HEK293T (cell line): ENCODE results near the gene SLC30A4.

ENCODE experiments used
- ARNT ChIP-seq: fragments of 450-650 bp; IDR thresholded peaks from 2 replicates; pipeline ENCODE4 v1.6.1; 2017; ENCODE audit warnings: mild to moderate bottlenecking
- BHLHE40 ChIP-seq: fragments of 450-650 bp; IDR thresholded peaks from 2 replicates; pipeline ENCODE4 v1.6.1; 2016; ENCODE audit warnings: mild to moderate bottlenecking, moderate library complexity, borderline replicate concordance
- ELF4 ChIP-seq: fragments of 450-650 bp; IDR thresholded peaks from 2 replicates; pipeline ENCODE4 v1.6.1; 2017; ENCODE audit warnings: antibody characterized with exemption
- FOXA1 ChIP-seq: fragments of 450-650 bp; IDR thresholded peaks from 2 replicates; pipeline ENCODE4 v1.6.1; 2016; ENCODE audit warnings: mild to moderate bottlenecking
- FOXK2 ChIP-seq: fragments of 450-650 bp; IDR thresholded peaks from 2 replicates; pipeline ENCODE4 v1.6.1; 2016; ENCODE audit warnings: mild to moderate bottlenecking
- L3MBTL2 ChIP-seq: fragments of 450-650 bp; conservative IDR thresholded peaks from 2 replicates; pipeline ENCODE4 v1.6.1; 2016; ENCODE audit warnings: mild to moderate bottlenecking
- LEF1 ChIP-seq: fragments of 450-650 bp; IDR thresholded peaks from 2 replicates; pipeline ENCODE4 v1.6.1; 2017; ENCODE audit warnings: mild to moderate bottlenecking, borderline replicate concordance
- PKNOX1 ChIP-seq: fragments of 450-650 bp; IDR thresholded peaks from 2 replicates; pipeline ENCODE4 v1.6.1; 2016
- SP1 ChIP-seq: fragments of 450-650 bp; IDR thresholded peaks from 2 replicates; pipeline ENCODE4 v1.6.1; 2017
- ZNF384 ChIP-seq: fragments of 450-650 bp; IDR thresholded peaks from 2 replicates; pipeline ENCODE4 v1.6.1; 2016

DNA sequence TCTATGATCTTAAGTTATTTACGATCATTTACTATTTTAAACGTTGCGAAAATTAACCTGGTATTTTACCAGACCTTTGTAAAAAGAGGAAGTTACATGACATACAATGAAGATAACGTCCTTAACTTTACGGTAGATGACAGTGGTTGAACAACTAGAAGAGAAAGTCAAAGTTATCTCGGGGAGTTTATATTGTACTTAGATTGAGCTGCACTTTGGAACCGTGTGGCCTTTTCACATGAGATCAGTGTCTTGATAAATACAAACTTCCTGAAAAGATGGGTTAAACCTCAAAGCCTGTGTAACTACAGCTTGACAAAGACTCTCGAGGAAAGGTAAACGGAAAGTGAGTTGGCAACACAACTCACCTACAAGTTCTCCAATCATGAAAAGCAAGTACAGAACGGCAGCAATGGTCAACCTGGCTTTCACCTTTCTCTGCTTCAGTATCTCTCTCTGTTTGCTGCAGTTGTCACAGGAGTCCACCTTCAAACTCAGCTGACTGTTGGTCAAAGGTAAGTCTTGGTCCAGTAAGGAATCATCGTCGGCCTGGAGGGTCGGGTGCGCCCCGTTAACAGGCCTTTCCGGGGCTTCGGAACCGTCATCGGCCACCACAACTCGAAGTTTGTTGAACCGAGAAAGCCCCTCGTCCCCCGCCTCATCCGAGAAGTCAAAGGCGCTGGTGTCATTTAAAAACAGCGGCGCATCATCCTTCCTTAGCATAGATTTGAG is 793 bp downstream of the SLC30A4 start:
- TF ChIP-seq SP1, result no peak
- no peak for TF ChIP-seq BHLHE40
- TF ChIP-seq PKNOX1, result no peak
- no peak for TF ChIP-seq LEF1
- no peak for TF ChIP-seq ARNT
- no peak for TF ChIP-seq ZNF384
- no peak for TF ChIP-seq FOXK2
- TF ChIP-seq FOXA1, result no peak
- TF ChIP-seq ELF4, result no peak
- TF ChIP-seq L3MBTL2, result no peak
